HEK293 (cell line): ENCODE data around the gene PRICKLE3.

Source experiments
- CTCF ChIA-PET: fragments of 350-600 bp; formaldehyde crosslinking; extraction: SDS; loops from one replicate; lab custom pipeline; 2021; ENCODE audit warnings: antibody characterized with exemption; lab: Yijun Ruan, JAX
- POLR2A ChIA-PET: fragments of 300-600 bp; formaldehyde crosslinking; extraction: SDS; loops from one replicate; lab custom pipeline; 2020; ENCODE audit warnings: antibody characterized with exemption, inconsistent platforms; lab: Yijun Ruan, JAX
- H3K27ac ChIP-seq: fragments of 200-500 bp; sonication (Bioruptor generic); 2 replicates; pipeline ENCODE4 v1.5.1; 2014; ENCODE audit warnings: low read depth, low read length, control low read depth, inconsistent platforms; ENCODE audit errors: extremely low read depth
- H3K36me3 ChIP-seq, 2 experiments: fragments of 200-500 bp in 1 of 2; sonication (Bioruptor generic) in 1 of 2; 1 replicate in 1 of 2; 2 replicates in 1 of 2; pipeline ENCODE4 v1.5.1; 2014 to 2017; ENCODE audit warnings: inconsistent platforms in 2 of 2, low read length in 2 of 2; ENCODE audit not compliant: control insufficient read depth in 2 of 2, insufficient read depth in 1 of 2
- H3K4me1 ChIP-seq: fragments of 200-500 bp; sonication (Bioruptor generic); 2 replicates; pipeline ENCODE4 v1.5.1; 2014; ENCODE audit warnings: mild to moderate bottlenecking, low read length, inconsistent platforms; ENCODE audit not compliant: control insufficient read depth, insufficient read depth
- H3K4me3 ChIP-seq: 2 replicates; pipeline ENCODE4 v1.5.1; 2011; ENCODE audit warnings: low read depth, mild to moderate bottlenecking, control low read depth, low read length, moderate library complexity
- H3K9me3 ChIP-seq: fragments of 200-500 bp; sonication (Bioruptor generic); 2 replicates; pipeline ENCODE4 v1.5.1; 2014; ENCODE audit warnings: low read depth, low read length, inconsistent platforms; ENCODE audit not compliant: control insufficient read depth, insufficient read depth
- BCL11B ChIP-seq: fragments of 450-650 bp; formaldehyde crosslinking; IDR thresholded peaks from 2 replicates; pipeline ENCODE4 v1.5.1; 2016; ENCODE audit warnings: low read depth, missing biosample characterization, missing genetic modification characterization
- GLI4 ChIP-seq: fragments of 450-650 bp; formaldehyde crosslinking; IDR thresholded peaks from 2 replicates; pipeline ENCODE4 v1.5.1; 2016; ENCODE audit warnings: missing biosample characterization, missing genetic modification characterization
- KLF16 ChIP-seq: fragments of 450-650 bp; formaldehyde crosslinking; IDR thresholded peaks from 2 replicates; pipeline ENCODE4 v1.5.1; 2017; ENCODE audit warnings: missing biosample characterization, missing genetic modification characterization
- KLF7 ChIP-seq: fragments of 450-650 bp; formaldehyde crosslinking; IDR thresholded peaks from 2 replicates; pipeline ENCODE4 v1.5.1; 2016; ENCODE audit warnings: missing biosample characterization, missing genetic modification characterization, borderline replicate concordance
- ZBTB17 ChIP-seq: fragments of 450-650 bp; formaldehyde crosslinking; IDR thresholded peaks from 2 replicates; pipeline ENCODE4 v1.5.1; 2016; ENCODE audit warnings: missing biosample characterization, missing genetic modification characterization
- ZFHX2 ChIP-seq: fragments of 450-650 bp; formaldehyde crosslinking; conservative IDR thresholded peaks from 2 replicates; pipeline ENCODE4 v1.5.1; 2016; ENCODE audit warnings: missing biosample characterization, missing genetic modification characterization
- ZNF114 ChIP-seq: fragments of 450-650 bp; formaldehyde crosslinking; IDR thresholded peaks from 2 replicates; pipeline ENCODE4 v1.5.0; 2017; ENCODE audit warnings: missing biosample characterization, missing genetic modification characterization
- ZNF121 ChIP-seq: fragments of 450-650 bp; formaldehyde crosslinking; IDR thresholded peaks from 2 replicates; pipeline ENCODE4 v1.5.1; 2016; ENCODE audit warnings: missing biosample characterization, missing genetic modification characterization
- ZNF529 ChIP-seq: fragments of 450-650 bp; formaldehyde crosslinking; IDR thresholded peaks from 2 replicates; pipeline ENCODE4 v1.5.1; 2017; ENCODE audit warnings: missing genetic modification characterization, missing biosample characterization; ENCODE audit not compliant: insufficient replicate concordance
- ZNF596 ChIP-seq: fragments of 450-650 bp; IDR thresholded peaks from 2 replicates; pipeline ENCODE4 v1.5.0; 2018; ENCODE audit warnings: missing biosample characterization, mild to moderate bottlenecking, missing genetic modification characterization, moderate library complexity
- ZNF626 ChIP-seq: fragments of 450-650 bp; sonication (Bioruptor Pico); formaldehyde crosslinking; IDR thresholded peaks from 2 replicates; pipeline ENCODE4 v1.5.1; 2018; ENCODE audit warnings: missing biosample characterization, missing genetic modification characterization, inconsistent platforms
- ZNF658 ChIP-seq: fragments of 450-650 bp; formaldehyde crosslinking; IDR thresholded peaks from 2 replicates; pipeline ENCODE4; 2016; ENCODE audit warnings: missing biosample characterization, missing genetic modification characterization
- ZNF837 ChIP-seq: fragments of 450-650 bp; formaldehyde crosslinking; IDR thresholded peaks from 2 replicates; pipeline ENCODE4 v1.5.1; 2016; ENCODE audit warnings: missing biosample characterization, missing genetic modification characterization
- TF ChIP-seq, protein P1 (sequence below): fragments of 450-650 bp; formaldehyde crosslinking; IDR thresholded peaks from 2 replicates; pipeline ENCODE4 v1.5.1; 2016; ENCODE audit warnings: missing biosample characterization, missing genetic modification characterization
- TF ChIP-seq, protein P2 (sequence below): fragments of 450-650 bp; formaldehyde crosslinking; IDR thresholded peaks from 2 replicates; pipeline ENCODE4 v1.5.1; 2016; ENCODE audit warnings: missing biosample characterization, missing genetic modification characterization, low read depth
- TF ChIP-seq, protein P3 (sequence below): fragments of 450-650 bp; formaldehyde crosslinking; IDR thresholded peaks from 2 replicates; pipeline ENCODE4 v1.5.1; 2017; ENCODE audit warnings: missing biosample characterization, missing genetic modification characterization
- TF ChIP-seq, protein P4 (sequence below): fragments of 450-650 bp; formaldehyde crosslinking; IDR thresholded peaks from 2 replicates; pipeline ENCODE4 v1.5.1; 2016; ENCODE audit warnings: missing biosample characterization, missing genetic modification characterization
- TF ChIP-seq, protein P5 (sequence below): fragments of 450-650 bp; formaldehyde crosslinking; IDR thresholded peaks from 2 replicates; pipeline ENCODE4 v1.5.1; 2016; ENCODE audit warnings: missing biosample characterization, missing genetic modification characterization, borderline replicate concordance

PRICKLE3 gene

GRCh38 chrX:49191574-49192011, 5.4 kb upstream of the PRICKLE3 start (continued):
- TF ChIP-seq, protein P1, sequence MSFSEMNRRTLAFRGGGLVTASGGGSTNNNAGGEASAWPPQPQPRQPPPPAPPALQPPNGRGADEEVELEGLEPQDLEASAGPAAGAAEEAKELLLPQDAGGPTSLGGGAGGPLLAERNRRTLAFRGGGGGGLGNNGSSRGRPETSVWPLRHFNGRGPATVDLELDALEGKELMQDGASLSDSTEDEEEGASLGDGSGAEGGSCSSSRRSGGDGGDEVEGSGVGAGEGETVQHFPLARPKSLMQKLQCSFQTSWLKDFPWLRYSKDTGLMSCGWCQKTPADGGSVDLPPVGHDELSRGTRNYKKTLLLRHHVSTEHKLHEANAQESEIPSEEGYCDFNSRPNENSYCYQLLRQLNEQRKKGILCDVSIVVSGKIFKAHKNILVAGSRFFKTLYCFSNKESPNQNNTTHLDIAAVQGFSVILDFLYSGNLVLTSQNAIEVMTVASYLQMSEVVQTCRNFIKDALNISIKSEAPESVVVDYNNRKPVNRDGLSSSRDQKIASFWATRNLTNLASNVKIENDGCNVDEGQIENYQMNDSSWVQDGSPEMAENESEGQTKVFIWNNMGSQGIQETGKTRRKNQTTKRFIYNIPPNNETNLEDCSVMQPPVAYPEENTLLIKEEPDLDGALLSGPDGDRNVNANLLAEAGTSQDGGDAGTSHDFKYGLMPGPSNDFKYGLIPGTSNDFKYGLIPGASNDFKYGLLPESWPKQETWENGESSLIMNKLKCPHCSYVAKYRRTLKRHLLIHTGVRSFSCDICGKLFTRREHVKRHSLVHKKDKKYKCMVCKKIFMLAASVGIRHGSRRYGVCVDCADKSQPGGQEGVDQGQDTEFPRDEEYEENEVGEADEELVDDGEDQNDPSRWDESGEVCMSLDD = 0 out of 2 replicates have a peak, but pooled peaks have one; percentile 30
- TF ChIP-seq ZNF596 (no peak), GLI4 (tag by site-specific recombination) (no peak), ZNF529 (no peak), ZNF114 (no peak), ZFHX2 (tag by site-specific recombination) (no peak), ZNF837 (no peak), ZNF658 (no peak), KLF7 (tag by site-specific recombination) (no peak), ZNF626 (tag by site-specific recombination) (no peak)
- TF ChIP-seq, protein P2, sequence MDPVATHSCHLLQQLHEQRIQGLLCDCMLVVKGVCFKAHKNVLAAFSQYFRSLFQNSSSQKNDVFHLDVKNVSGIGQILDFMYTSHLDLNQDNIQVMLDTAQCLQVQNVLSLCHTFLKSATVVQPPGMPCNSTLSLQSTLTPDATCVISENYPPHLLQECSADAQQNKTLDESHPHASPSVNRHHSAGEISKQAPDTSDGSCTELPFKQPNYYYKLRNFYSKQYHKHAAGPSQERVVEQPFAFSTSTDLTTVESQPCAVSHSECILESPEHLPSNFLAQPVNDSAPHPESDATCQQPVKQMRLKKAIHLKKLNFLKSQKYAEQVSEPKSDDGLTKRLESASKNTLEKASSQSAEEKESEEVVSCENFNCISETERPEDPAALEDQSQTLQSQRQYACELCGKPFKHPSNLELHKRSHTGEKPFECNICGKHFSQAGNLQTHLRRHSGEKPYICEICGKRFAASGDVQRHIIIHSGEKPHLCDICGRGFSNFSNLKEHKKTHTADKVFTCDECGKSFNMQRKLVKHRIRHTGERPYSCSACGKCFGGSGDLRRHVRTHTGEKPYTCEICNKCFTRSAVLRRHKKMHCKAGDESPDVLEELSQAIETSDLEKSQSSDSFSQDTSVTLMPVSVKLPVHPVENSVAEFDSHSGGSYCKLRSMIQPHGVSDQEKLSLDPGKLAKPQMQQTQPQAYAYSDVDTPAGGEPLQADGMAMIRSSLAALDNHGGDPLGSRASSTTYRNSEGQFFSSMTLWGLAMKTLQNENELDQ (tag by site-specific recombination) = no peak

DNA sequence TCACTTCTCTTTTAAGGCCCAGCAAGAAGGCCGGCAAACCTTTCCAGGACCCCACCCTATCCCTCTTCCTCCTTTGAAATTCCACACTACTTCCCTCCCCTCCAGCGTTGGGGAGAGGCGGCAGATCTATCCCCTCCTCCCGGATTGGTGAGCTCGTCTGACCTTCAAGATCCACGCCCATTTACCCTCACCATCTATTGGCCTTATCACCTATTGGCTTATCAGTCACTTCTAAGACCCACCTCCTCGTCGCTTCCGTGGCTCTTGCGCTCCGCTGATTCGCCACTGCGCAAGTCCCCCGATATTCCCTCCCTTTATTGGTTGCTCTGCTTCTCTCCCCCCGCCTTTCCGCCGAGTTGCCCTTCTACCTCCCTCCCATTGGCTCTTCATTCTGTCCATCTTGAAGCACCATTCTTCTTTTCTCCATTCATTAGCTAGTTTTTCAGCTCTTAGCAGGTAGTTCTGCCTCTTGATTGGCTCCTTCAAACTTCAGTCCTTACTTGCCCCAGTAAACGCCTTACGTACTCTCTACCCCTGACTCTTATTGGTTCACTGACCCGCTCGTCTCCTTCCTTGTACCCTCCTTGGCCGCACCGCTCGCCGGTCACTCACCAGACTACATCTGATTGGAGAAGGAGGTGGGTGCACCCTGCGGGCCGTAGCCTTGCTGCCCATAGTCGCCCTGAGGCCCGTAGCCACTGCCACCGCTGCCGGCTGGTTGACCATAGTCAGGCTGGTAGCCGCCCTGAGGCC, 4.8 kb upstream of the PRICKLE3 start:
- no peaks in the 10 kb centered on the region for H3K36me3 ChIP-seq
- peak overlapping the region; percentile 83 for H3K27ac ChIP-seq
- H3K4me3 ChIP-seq = peak overlapping the region; percentile 70
- no peaks in the 10 kb centered on the region for H3K9me3 ChIP-seq
- CTCF ChIA-PET = interaction anchor here (0.5 to 1.2 kb wide), 7 partner anchors 18 to 655 kb away, joined by 3 to 4 read pairs (median 4); no protein-coding TSS in a partner anchor
- POLR2A ChIA-PET = interaction anchor here (0.7 to 2.0 kb wide), 31 partner anchors 9 to 453 kb away, joined by 3 to 31 read pairs (median 4); partner anchors contain the start of genes CCDC22, GRIPAP1, HDAC6 and OTUD5
- peaks cover 2% of the 10 kb centered on the region; the same call in 1 of the 2 replicates for H3K4me1 ChIP-seq
- TF ChIP-seq BCL11B (tag by site-specific recombination) (0 out of 2 replicates have a peak, but pooled peaks have one; percentile 61), KLF16 (tag by site-specific recombination) (peak; percentile 38; the same call in 1 of the 2 replicates), ZNF121 (tag by site-specific recombination) (no peak), ZBTB17 (tag by site-specific recombination) (peak; percentile 63)
- TF ChIP-seq, protein P3, sequence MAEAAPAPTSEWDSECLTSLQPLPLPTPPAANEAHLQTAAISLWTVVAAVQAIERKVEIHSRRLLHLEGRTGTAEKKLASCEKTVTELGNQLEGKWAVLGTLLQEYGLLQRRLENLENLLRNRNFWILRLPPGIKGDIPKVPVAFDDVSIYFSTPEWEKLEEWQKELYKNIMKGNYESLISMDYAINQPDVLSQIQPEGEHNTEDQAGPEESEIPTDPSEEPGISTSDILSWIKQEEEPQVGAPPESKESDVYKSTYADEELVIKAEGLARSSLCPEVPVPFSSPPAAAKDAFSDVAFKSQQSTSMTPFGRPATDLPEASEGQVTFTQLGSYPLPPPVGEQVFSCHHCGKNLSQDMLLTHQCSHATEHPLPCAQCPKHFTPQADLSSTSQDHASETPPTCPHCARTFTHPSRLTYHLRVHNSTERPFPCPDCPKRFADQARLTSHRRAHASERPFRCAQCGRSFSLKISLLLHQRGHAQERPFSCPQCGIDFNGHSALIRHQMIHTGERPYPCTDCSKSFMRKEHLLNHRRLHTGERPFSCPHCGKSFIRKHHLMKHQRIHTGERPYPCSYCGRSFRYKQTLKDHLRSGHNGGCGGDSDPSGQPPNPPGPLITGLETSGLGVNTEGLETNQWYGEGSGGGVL (tag by site-specific recombination) = peak; percentile 87
- TF ChIP-seq, protein P4, sequence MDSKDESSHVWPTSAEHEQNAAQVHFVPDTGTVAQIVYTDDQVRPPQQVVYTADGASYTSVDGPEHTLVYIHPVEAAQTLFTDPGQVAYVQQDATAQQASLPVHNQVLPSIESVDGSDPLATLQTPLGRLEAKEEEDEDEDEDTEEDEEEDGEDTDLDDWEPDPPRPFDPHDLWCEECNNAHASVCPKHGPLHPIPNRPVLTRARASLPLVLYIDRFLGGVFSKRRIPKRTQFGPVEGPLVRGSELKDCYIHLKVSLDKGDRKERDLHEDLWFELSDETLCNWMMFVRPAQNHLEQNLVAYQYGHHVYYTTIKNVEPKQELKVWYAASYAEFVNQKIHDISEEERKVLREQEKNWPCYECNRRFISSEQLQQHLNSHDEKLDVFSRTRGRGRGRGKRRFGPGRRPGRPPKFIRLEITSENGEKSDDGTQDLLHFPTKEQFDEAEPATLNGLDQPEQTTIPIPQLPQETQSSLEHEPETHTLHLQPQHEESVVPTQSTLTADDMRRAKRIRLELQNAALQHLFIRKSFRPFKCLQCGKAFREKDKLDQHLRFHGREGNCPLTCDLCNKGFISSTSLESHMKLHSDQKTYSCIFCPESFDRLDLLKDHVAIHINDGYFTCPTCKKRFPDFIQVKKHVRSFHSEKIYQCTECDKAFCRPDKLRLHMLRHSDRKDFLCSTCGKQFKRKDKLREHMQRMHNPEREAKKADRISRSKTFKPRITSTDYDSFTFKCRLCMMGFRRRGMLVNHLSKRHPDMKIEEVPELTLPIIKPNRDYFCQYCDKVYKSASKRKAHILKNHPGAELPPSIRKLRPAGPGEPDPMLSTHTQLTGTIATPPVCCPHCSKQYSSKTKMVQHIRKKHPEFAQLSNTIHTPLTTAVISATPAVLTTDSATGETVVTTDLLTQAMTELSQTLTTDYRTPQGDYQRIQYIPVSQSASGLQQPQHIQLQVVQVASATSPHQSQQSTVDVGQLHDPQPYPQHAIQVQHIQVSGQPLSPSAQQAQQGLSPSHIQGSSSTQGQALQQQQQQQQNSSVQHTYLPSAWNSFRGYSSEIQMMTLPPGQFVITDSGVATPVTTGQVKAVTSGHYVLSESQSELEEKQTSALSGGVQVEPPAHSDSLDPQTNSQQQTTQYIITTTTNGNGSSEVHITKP = peak; percentile 98
- TF ChIP-seq, protein P5, sequence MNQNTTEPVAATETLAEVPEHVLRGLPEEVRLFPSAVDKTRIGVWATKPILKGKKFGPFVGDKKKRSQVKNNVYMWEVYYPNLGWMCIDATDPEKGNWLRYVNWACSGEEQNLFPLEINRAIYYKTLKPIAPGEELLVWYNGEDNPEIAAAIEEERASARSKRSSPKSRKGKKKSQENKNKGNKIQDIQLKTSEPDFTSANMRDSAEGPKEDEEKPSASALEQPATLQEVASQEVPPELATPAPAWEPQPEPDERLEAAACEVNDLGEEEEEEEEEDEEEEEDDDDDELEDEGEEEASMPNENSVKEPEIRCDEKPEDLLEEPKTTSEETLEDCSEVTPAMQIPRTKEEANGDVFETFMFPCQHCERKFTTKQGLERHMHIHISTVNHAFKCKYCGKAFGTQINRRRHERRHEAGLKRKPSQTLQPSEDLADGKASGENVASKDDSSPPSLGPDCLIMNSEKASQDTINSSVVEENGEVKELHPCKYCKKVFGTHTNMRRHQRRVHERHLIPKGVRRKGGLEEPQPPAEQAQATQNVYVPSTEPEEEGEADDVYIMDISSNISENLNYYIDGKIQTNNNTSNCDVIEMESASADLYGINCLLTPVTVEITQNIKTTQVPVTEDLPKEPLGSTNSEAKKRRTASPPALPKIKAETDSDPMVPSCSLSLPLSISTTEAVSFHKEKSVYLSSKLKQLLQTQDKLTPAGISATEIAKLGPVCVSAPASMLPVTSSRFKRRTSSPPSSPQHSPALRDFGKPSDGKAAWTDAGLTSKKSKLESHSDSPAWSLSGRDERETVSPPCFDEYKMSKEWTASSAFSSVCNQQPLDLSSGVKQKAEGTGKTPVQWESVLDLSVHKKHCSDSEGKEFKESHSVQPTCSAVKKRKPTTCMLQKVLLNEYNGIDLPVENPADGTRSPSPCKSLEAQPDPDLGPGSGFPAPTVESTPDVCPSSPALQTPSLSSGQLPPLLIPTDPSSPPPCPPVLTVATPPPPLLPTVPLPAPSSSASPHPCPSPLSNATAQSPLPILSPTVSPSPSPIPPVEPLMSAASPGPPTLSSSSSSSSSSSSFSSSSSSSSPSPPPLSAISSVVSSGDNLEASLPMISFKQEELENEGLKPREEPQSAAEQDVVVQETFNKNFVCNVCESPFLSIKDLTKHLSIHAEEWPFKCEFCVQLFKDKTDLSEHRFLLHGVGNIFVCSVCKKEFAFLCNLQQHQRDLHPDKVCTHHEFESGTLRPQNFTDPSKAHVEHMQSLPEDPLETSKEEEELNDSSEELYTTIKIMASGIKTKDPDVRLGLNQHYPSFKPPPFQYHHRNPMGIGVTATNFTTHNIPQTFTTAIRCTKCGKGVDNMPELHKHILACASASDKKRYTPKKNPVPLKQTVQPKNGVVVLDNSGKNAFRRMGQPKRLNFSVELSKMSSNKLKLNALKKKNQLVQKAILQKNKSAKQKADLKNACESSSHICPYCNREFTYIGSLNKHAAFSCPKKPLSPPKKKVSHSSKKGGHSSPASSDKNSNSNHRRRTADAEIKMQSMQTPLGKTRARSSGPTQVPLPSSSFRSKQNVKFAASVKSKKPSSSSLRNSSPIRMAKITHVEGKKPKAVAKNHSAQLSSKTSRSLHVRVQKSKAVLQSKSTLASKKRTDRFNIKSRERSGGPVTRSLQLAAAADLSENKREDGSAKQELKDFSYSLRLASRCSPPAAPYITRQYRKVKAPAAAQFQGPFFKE (tag by site-specific recombination) = no peak
